Measurements from ENCODE around the gene NR4A3.

DNA sequence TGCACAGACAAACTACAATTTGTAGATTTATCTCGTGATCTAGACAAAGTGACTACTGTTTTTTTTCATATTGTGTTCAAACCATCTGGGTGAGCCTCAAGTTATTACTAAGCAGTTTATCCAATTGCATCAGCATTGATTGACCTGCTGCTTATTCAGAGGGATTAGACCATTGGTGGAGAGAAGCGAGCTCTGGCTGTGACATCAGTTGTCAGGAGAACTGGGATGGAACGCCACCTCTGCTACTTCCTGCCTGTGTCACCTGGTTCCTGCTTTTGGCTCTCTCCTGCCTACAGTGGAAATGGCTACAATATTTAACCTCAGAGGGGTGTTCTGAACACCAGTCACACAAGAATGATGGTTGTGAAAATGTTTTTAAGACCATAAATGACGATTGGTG is 12.1 kb downstream of the NR4A3 start:
- TF ChIP-seq, protein P1, sequence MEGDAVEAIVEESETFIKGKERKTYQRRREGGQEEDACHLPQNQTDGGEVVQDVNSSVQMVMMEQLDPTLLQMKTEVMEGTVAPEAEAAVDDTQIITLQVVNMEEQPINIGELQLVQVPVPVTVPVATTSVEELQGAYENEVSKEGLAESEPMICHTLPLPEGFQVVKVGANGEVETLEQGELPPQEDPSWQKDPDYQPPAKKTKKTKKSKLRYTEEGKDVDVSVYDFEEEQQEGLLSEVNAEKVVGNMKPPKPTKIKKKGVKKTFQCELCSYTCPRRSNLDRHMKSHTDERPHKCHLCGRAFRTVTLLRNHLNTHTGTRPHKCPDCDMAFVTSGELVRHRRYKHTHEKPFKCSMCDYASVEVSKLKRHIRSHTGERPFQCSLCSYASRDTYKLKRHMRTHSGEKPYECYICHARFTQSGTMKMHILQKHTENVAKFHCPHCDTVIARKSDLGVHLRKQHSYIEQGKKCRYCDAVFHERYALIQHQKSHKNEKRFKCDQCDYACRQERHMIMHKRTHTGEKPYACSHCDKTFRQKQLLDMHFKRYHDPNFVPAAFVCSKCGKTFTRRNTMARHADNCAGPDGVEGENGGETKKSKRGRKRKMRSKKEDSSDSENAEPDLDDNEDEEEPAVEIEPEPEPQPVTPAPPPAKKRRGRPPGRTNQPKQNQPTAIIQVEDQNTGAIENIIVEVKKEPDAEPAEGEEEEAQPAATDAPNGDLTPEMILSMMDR (IDR thresholded peaks at IDR 0.05), result no peak
- TF ChIP-seq POLR2AphosphoS5 (IDR thresholded peaks at IDR 0.05) (no peak), EP300 (IDR thresholded peaks at IDR 0.05) (no peak)
